ENCODE data around the gene HDAC4.

HDAC4 gene

GRCh38 chr2:239271882-239272281 lies 128.9 kb downstream of the HDAC4 start:
- DNase-seq (ENCODE audit: low read depth in 2 of 2, low spot score in 1 of 2) = no peak

DNA sequence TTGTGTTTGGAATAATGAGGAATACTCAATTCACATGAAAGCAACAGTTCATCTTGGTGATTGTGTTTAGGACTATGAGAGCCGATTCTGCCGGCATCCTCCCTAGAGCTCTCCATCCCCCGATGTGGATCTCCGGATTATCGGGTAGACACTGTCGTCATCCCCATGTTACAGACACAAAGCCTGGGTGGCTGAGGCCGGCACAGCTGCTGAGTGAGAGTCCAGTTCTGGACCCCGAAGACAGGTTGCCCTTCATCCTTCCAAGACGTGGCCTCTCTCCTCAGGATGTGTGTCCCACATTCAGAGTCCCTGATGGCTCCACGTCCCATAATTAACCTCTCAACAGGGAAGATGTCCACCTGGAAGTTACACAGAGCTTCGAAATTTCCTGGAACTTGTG lies 129.3 kb downstream of the HDAC4 start:
- no peak for DNase-seq (ENCODE audit: low read depth in 2 of 2, low spot score in 1 of 2)

GRCh38 chr2:239269916-239270315 lies 130.9 kb downstream of the HDAC4 start:
- no peak for DNase-seq (ENCODE audit: low read depth in 2 of 2, low spot score in 1 of 2)

DNA sequence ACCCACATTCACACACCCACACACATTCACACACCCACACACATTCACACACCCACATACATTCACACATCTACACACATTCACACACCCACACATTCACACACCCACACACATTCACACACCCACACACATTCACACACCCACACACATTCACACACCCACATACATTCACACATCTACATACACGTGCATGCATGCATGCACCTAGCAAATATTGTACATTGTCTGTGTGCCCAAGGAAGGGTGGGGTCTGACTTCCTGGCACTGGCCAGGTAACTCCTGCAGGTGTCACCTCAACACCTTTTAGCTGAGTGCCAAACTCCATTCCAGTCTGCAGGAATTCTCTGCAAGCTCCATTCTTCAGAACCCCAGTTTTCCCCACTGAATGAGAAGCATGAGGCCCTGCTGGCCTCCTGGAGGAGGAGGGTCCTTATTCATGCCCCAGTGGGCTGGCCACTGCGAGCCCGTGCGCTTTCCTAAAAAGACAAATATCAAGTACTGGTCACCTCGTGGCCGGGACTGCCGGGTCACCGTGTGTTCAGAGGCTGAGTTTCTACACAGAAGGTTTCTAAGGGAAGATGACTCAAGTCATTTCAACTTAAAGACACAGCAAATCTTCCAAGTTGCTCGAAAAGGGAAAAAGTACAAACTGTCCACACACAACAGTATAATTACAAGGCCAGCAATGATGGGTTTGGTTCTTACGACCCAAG lies 131.5 kb downstream of the HDAC4 start:
- DNase-seq (ENCODE audit: low read depth in 2 of 2, low spot score in 1 of 2) = no peak

DNA sequence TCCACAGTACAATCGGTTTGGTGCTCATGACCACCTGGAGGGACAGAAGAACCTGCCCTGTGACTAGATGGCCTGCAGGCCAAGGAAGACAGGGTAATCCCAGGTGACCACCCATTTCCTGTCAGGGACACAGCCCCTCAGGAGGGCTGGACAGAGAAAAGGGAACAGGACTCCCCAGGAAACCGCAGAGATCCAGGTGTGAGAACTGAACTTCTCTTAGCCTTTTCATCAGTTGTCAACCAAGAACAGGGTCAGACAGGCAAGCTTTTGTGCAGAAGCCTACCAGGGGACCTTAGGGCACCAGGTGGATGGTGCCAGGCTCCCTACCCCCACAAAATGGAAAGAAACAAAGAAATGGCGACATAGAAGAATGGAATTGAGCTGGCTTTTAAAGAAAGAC lies 132.3 kb downstream of the HDAC4 start:
- no peak for DNase-seq (ENCODE audit: low read depth in 2 of 2, low spot score in 1 of 2)

- no peak for DNase-seq (ENCODE audit: low read depth in 2 of 2, low spot score in 1 of 2)
Observed at GRCh38 chr2:239268082-239268481, 132.7 kb downstream of the HDAC4 start.

DNA sequence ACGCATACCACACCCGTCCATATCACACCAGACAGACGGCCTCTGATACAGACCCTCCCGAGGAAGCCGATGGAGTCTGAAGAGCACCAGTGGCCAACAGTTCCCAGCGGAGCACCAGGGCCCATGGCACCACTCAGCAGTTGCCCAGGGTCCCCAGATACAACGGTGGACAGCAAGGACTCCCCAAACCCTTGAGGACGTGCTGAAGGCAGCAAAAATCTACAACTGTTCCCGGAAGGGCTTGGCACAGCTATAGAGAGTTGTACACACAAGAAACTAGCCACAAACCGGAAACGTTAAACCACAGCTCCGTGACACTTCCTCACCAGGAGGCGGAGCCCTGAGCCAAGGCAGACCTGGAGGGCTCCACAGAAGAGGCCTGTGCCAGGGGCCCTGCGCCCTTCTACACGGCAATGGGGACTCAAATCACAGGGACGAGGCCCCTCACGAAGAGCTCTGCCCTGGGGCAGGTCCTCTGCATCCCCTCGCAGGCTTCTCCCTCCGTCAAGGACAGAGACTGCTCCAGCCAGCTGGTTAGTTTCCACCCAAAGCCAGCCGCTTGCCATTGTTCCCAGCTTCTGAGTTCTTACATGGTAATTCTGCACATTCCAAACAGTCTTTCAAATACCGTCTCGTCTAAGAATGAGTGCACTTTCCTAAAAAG lies 133.4 kb downstream of the HDAC4 start:
- peak; percentile 84 to 89 for DNase-seq (ENCODE audit: low read depth in 2 of 2, low spot score in 1 of 2)

- no peak for DNase-seq (ENCODE audit: low read depth in 2 of 2, low spot score in 1 of 2)
Observed at GRCh38 chr2:239266779-239267287, 134.0 kb downstream of the HDAC4 start.

DNA sequence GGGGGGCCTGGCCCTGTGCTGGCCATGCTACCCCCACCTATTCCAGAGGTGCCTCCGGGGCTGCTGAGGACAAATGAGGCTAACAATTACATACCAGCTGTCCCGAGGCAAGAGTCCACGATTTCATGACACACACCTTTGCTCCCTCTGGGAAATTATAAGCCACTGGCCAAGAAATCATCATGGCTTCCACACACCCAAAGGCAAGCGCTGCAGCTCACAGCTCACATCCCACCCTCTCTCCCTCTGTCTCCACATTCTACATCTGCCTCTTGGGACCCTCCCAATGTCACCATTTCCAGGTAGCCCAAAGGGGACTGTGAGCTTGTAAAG lies 134.4 kb downstream of the HDAC4 start:
- DNase-seq (ENCODE audit: low read depth in 2 of 2, low spot score in 1 of 2) = no peak

GRCh38 chr2:239265681-239266433 lies 135.0 kb downstream of the HDAC4 start:
- DNase-seq (ENCODE audit: low read depth in 2 of 2, low spot score in 1 of 2) = no peak

DNA sequence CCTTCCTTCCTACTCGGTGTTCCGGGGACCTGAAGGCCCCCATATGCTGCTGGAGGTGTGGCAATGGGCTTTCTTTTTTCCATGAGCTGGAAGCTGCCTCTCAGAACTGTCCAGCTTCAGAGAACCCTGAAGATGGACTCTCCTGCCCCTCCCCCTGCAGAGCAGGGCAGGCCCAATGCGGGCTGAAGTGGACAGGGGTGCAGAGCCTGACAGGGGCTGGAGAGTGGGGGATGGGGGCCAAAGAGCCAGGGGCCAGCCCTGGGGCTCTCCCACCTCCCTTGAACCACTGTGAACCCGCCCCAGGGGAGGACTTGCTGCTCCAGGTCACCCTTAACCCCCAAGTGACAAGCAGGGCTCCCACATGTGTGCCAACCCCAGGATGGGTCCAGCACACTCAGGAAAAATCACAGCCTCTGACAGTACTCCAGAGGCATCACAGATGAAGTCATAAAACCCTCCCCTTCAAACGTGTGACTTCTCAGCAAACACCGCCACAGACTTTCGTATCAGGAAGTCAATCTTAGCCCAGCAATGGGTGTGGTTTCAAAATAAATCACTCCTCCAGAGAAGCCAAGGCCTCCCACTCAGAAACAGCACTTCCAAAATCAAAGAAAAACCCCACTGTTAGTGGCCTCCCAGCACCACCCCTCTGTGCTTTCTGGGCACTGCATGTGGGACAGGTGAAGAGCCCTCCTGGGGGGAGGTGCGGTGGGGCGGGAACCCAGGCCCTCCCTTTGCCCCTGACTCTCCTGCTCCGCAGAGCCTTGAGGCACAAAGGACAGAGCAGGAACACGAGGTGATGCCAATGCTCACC lies 135.8 kb downstream of the HDAC4 start:
- peak in 1 of 2 donors; percentile 30 for DNase-seq (ENCODE audit: low read depth in 2 of 2, low spot score in 1 of 2)

GRCh38 chr2:239264492-239264837 lies 136.4 kb downstream of the HDAC4 start:
- DNase-seq (ENCODE audit: low read depth in 2 of 2, low spot score in 1 of 2) = no peak

GRCh38 chr2:239263669-239264491 lies 136.9 kb downstream of the HDAC4 start:
- DNase-seq (ENCODE audit: low read depth in 2 of 2, low spot score in 1 of 2) = no peak

GRCh38 chr2:239263231-239263630 lies 137.6 kb downstream of the HDAC4 start:
- no peak for DNase-seq (ENCODE audit: low read depth in 2 of 2, low spot score in 1 of 2)

DNA sequence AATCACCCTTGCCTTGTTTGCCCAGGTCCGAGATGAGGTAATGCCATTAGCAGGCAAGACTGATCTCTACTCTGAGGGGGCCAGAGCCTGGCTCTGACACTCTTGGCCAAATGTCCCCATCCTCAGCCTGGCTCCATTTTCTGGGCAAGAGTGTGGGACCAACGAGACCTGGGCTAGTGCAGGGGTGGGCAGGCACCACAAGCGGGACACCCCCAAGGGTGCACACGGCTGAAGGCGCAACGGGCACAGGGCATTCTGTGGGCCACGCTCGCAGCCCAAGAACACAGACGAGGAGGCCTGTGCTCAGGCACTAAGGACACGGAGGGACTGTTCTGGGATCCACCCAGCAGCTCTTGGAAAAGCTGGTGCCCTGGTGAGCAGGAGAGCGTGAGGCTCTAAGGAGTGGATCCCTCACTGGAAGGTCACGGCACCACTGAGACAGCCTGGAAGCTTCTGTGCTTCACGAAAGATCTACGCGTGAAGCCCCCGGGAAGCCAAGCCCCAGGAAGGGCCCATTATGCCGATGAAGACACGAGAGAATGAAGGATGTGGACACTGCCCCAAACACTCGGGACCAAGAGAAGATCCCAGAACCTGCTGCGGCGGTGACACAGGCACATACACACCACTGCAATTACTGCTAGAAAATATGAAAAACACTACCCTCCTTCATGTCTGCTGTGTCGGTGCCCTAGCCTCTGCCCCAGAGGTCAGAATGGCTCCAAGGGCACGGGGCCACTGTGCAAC lies 138.2 kb downstream of the HDAC4 start:
- DNase-seq (ENCODE audit: low read depth in 2 of 2, low spot score in 1 of 2) = no peak

- no peak for DNase-seq (ENCODE audit: low read depth in 2 of 2, low spot score in 1 of 2)
Observed at GRCh38 chr2:239261796-239262483, 138.9 kb downstream of the HDAC4 start.

DNA sequence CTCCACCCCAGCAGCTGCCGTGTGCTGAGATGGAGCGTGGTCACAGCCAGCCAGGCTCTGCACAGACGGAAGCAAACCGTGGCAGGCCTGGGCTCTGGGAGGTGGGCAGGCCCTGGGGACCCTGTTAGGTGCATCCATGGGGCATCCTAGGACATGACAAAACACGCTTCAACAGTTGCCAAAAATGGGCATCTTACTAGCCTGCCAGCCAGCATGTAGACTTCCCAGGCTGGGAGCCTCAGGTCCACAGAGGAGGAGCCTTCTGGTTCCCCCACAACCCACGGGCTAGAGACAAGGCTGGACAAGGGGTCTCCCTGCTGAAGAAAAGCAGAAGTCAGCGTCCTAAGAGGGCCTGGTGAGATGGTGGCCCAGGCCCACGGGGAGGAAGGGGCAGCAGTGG lies 139.5 kb downstream of the HDAC4 start:
- no peak for DNase-seq (ENCODE audit: low read depth in 2 of 2, low spot score in 1 of 2)

DNA sequence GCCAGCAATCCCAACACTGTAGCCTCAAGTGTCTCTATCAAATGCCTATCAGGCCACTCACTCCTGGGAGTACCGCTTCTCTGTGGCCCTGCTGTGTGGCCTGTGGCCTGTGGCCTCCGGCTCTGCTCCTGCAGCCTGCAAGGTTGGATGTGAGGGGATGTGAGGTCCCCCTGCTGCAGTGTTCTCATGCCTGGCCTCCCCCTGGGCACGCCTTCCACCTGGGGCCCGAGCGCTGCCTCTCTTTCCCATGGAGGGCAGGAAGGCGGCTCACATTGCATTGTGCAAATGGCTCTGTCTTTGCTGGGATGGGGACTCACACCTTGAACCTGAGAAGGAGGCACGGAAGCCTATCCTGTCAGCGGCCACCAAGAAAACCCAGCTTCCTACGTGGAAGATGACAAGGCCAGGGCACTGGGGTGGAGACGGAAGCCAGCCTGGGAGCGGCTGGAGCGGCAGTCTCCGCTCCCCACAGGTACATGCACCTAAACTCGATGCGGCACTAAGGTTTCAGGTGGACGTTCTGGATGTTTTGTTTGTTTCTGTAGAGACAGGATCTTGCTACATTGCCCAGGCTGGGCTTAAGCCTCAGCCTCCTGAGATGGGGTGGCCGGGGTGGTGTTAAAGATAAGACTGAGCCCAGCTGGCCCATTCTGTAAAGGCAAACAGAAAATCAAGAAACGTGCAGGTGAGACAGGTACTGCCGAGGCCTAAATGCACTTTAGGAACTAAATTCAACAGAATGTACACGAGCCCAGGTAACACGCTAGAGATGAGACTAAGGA lies 140.1 kb downstream of the HDAC4 start:
- DNase-seq (ENCODE audit: low read depth in 2 of 2, low spot score in 1 of 2) = no peak
